GM08714 (cell line): ENCODE results near the gene SND1.

Experiments
- H3K4me3 ChIP-seq: fragments of 200-500 bp; sonication (Bioruptor generic); 2 replicates; pipeline ENCODE4 v1.5.1; 2014; ENCODE audit warnings: mild to moderate bottlenecking, low read length, inconsistent platforms
- ZNF274 ChIP-seq: IDR thresholded peaks from 2 replicates; pipeline ENCODE4 v1.6.1; 2012; ENCODE audit warnings: mild to moderate bottlenecking, low read depth, low read length

SND1 gene

GRCh38 chr7:127924874-127925273 lies 272.9 kb downstream of the SND1 start:
- no peak for TF ChIP-seq ZNF274

GRCh38 chr7:127927348-127927696 lies 275.3 kb downstream of the SND1 start:
- no peak for TF ChIP-seq ZNF274
- no peak overlapping the region for H3K4me3 ChIP-seq

More at GRCh38 chr7:127924874-127925273, 272.9 kb downstream of the SND1 start:
- H3K4me3 ChIP-seq, result no peak overlapping the region

- no peak for TF ChIP-seq ZNF274
- H3K4me3 ChIP-seq, result no peak overlapping the region; the same call in 1 of the 2 replicates
Observed at GRCh38 chr7:127928222-127928621, 276.2 kb downstream of the SND1 start.

GRCh38 chr7:127928852-127929251 lies 276.9 kb downstream of the SND1 start:
- TF ChIP-seq ZNF274, result no peak
- peak overlapping the region; percentile 44; the same call in 1 of the 2 replicates for H3K4me3 ChIP-seq

- H3K4me3 ChIP-seq, result no peak overlapping the region; the same call in 1 of the 2 replicates
- no peak for TF ChIP-seq ZNF274
Observed at GRCh38 chr7:127930341-127931328, 278.6 kb downstream of the SND1 start.

- H3K4me3 ChIP-seq, result no peak overlapping the region
- no peak for TF ChIP-seq ZNF274
Observed at GRCh38 chr7:127932076-127932475, 280.1 kb downstream of the SND1 start.

- no peak for TF ChIP-seq ZNF274
Observed at GRCh38 chr7:127932496-127932895, 280.5 kb downstream of the SND1 start.

GRCh38 chr7:127933146-127933545 lies 281.2 kb downstream of the SND1 start:
- TF ChIP-seq ZNF274, result no peak
- H3K4me3 ChIP-seq, result no peak overlapping the region

More at GRCh38 chr7:127932496-127932895, 280.5 kb downstream of the SND1 start:
- H3K4me3 ChIP-seq, result no peak overlapping the region

- TF ChIP-seq ZNF274, result no peak
- H3K4me3 ChIP-seq, result no peak overlapping the region
Observed at GRCh38 chr7:127934711-127935110, 282.7 kb downstream of the SND1 start.

- no peak overlapping the region for H3K4me3 ChIP-seq
- TF ChIP-seq ZNF274, result no peak
Observed at GRCh38 chr7:127935847-127936376, 283.9 kb downstream of the SND1 start.

- TF ChIP-seq ZNF274, result no peak
- no peak overlapping the region for H3K4me3 ChIP-seq
Observed at GRCh38 chr7:127937066-127937680, 285.2 kb downstream of the SND1 start.

- no peak overlapping the region for H3K4me3 ChIP-seq
- no peak for TF ChIP-seq ZNF274
Observed at GRCh38 chr7:127938588-127938987, 286.6 kb downstream of the SND1 start.

GRCh38 chr7:127940381-127941160 lies 288.6 kb downstream of the SND1 start:
- H3K4me3 ChIP-seq, result no peak overlapping the region
- TF ChIP-seq ZNF274, result no peak
